ENCODE results near the gene OR2G2. TPM values are rescaled to one million over a fixed set of nuclear protein-coding genes. Genes with fewer than 3 reads are reported as not detected.

OR2G2 gene
- not detected for total RNA-seq
- long read RNA-seq = 0 reads

- no peak for DNase-seq (ENCODE audit: low spot score)
Measured at GRCh38 chr1:247588060-247588459, at the start of gene OR2G2. Gene OR2G2, plus strand, starts transcription at chr1:247588360. Its CDS starts 0 bp downstream, at chr1:247588360.

GRCh38 chr1:247538561-247538960 is 49.6 kb upstream of the OR2G2 start:
- DNase-seq (ENCODE audit: low spot score) = no peak

GRCh38 chr1:247539215-247539614 is 48.9 kb upstream of the OR2G2 start:
- DNase-seq (ENCODE audit: low spot score) = no peak

GRCh38 chr1:247540581-247540980 is 47.6 kb upstream of the OR2G2 start:
- DNase-seq (ENCODE audit: low spot score) = no peak

DNA sequence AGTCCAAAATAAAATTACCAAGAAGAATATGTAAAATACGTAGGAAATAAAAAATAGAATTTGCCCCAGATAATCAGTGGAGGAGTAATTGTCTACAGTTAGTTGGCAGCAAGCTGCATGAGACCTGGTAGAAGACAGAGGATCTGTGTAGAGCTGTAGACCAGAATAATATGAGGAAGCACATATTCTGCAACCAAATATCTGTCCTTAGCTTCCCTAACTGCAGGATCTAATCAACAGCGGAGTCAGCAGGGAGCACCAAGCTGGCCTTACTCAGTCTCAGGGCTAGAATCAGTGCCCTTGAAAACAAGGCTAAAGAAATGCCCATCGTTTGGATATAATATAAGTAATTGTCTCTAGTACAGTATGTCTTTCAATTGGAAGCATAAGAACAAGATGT is 45.3 kb upstream of the OR2G2 start:
- DNase-seq (ENCODE audit: low spot score) = no peak

- DNase-seq (ENCODE audit: low spot score) = no peak
Measured at GRCh38 chr1:247548092-247548491, 40.1 kb upstream of the OR2G2 start.

DNA sequence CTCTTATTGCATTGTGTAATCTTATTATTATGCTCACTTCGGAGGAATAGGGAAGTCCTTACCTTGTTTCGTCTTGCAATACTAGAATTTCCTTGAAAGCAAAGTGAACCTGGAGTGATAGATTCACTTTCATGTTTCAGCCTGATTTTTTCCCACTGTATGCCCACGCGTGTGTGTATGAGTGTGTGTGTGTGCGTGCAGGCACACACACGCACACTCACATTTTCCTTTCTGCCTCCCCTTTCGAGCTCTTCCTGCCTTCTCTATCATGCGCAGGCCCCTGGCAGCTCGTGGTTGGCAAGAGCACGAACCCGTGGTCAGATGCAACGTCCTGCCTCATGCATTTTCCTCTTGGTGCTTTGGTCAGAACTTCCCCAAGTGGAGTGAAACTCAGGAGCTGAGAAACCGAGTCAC is 39.4 kb upstream of the OR2G2 start, which contains the start of gene GCSAML:
TSS of gene GCSAML (plus strand) at position 366 of the 414 bp plus-strand sequence. CDS start 58 bp downstream, outside the sequence.
- no peak for DNase-seq (ENCODE audit: low spot score)

DNA sequence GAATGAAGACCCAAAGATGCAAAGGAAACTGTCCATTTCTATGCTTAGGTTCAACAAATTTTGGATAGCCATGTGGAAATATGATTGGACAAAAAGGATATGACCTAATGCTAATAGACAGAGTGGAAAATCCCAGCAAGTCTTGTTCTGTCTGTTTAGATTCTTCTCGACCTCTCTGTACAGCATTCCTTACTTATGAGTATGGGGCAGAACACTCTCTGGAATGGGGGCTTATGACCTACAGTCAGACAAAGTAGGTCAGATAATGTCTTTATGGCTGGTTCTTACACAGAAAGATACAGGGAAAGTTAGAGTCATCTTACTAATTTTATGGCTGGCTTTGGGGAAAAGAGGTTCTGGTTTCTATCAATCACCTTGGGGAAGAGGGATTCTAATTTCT is 36.4 kb upstream of the OR2G2 start:
- no peak for DNase-seq (ENCODE audit: low spot score)

GRCh38 chr1:247552231-247552630 is 35.9 kb upstream of the OR2G2 start:
- DNase-seq (ENCODE audit: low spot score) = no peak

DNA sequence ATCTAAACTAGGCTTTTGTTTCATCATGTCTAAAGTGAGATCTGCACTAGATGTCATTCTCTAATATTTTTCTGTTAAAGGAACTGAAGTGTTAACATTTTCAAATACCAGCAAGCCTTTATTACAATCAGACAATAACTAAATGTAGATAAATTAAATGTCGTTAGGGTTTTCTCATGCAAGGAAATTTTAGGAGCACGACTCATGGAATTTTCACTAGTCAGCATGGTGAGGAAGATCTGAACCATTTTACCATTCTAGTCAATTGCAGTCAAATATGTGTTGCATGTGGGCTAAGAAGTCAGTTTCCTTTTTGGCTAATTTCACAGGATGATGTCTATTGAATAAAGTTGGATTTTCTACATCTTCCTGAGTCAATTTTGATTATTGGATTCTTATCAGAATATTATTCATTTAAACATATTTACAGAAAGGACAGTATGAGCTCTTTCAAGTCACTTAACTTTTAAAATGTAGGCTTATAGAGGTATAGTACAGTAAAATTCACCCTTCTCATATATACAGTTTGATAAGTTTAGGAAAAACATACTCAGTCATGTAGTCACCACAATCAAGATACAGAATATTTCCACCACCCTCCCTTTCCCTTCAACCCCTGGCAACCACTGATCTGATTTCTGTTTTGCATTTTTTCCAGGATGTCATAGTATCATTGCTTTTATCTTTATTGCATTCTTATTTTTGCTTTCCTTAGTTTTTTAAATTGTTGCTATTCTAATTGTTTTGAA is 30.1 kb upstream of the OR2G2 start:
- no peak for DNase-seq (ENCODE audit: low spot score)

DNA sequence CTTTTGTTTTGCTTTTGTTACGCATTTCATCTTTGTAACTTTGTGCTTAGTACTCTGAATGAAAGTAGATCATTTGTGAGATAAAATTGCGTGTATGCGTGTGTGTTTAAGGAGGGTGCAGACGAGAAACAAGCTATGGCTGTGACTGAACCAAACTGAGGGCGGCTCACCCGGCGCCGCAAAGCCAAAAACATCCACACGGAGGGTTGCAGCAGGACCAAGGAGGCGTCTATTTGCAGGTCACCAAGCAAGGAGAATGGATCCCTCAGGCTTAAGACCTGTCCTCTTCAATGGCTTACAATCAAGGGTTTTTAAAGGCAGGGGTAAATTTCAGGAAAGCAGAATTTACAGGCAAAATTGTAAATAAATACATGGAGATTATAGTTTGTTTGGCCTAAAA is 26.4 kb upstream of the OR2G2 start:
- DNase-seq (ENCODE audit: low spot score) = no peak

DNA sequence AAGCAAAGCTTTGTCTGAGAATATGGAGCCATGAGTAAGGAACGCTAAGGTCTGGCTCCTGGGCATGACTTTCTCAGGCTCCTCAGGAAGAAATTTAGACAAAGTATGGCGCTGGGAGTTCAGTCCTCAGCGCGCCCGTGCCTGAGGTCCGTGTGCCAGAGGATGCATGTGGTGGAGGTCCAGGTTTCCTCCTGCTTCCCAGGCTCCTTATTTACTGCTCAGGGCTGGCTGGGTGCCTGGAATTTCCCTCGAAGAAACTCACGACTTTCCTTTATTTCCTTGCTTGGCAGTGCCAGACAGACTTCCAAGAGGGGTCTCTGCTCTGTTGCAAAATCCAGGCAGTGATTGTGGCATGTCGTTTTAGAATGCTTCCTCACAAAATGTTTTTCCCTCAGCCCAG is 26.0 kb upstream of the OR2G2 start:
- DNase-seq (ENCODE audit: low spot score) = no peak

GRCh38 chr1:247574236-247574635 is 13.9 kb upstream of the OR2G2 start:
- DNase-seq (ENCODE audit: low spot score) = no peak

DNA sequence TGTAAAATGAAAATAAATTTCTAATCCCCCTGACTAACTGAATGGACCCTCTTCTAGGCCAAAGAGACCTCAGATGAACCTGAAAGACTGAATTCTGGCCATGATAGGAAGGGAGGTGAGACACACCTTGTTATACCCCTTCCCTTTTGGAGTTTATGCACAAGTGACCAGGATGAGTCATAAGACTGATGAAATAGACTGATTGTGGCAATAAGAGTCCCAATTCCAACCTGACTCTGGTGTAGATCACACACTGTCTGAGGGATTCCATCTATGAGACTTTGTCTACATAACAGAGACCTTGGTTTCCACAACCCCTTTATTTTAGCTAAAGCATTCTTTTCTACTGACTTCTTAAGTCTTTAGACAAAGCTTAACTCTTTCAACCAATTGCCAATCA is 13.5 kb upstream of the OR2G2 start:
- no peak for DNase-seq (ENCODE audit: low spot score)

DNA sequence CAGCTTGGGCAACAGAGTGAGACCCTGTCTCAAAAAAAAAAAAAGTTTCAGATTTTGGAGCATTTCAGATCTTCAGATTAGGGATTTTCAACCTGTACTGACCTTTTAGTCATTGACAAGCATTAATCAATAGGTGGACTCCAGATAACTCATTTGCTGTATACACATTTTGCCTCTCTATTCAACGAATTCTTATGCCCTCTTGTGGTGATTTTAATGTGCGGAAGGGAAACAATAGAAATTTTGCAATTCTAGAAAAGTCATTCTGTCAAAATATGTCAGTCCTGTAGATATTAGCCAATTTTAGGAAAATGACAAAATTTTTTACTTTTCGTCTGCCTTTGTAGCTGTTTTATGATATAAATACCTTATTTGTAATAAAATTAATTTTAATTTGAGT is 11.6 kb upstream of the OR2G2 start:
- DNase-seq (ENCODE audit: low spot score) = no peak

- DNase-seq (ENCODE audit: low spot score) = no peak
Measured at GRCh38 chr1:247578946-247579460, 9.2 kb upstream of the OR2G2 start.

- no peak for DNase-seq (ENCODE audit: low spot score)
Measured at GRCh38 chr1:247605286-247605685, 17.1 kb downstream of the OR2G2 start, which contains the start of gene OR2G3. Gene OR2G3, plus strand, starts transcription at chr1:247605586. Its CDS starts 0 bp downstream, at chr1:247605586.

DNA sequence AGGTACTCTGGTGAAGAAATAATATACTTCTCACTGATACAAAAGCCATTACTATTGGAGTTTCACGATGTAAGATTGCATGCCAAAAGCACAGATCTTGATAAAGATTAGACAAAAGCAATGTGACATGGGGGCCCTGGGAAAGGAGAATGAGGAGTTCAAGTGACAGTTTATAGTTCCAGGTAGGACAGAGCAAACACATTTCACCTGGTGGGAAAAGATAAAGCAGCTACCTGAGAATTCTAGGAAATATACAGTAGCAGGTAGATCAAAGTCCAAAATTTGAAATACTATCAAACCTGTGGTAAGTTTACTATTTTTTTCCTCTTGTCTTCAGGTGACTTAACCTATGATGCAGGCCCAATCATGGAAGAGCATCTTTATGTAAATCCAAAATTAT is 25.2 kb downstream of the OR2G2 start:
- DNase-seq (ENCODE audit: low spot score) = no peak

DNA sequence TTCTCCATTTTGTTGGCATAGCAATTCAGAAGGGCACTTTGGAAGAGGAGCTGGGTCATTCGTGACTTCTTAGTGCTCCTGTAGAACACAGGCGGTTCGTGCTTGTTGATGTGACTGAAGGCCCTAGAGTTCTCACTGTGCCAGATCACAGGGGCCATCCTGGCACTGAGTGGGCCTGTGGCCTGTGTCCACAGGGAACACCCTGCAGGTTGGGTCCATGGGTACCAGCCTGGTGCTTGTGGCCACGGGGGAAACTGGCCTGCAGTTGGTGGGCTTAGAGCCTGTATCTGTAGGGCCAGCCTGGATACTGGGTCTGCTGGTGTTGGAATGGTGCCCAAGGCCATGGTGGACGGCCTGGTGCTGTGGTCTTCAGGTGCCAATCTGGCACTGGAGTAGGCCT is 26.5 kb downstream of the OR2G2 start:
- no peak for DNase-seq (ENCODE audit: low spot score)

DNA sequence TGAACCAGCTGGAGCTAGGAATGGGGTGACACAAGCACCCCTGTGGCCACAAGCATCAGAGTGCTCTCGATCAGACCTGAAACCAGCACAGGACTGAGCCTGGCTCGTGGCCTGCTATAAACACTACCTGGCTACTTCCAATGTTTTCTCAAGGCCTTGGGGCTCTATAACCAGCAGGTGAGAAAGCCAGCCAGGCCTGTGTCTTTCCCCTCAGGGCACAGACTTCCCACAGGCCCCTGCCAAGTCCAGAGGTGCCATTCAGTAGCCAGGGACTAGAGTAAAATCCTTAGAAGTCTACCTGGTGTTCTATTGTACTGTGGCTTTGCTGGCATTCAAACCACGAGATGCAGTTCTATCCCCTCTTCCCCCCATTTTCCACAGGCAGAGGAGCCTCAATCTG is 39.8 kb downstream of the OR2G2 start:
- DNase-seq (ENCODE audit: low spot score) = no peak

DNA sequence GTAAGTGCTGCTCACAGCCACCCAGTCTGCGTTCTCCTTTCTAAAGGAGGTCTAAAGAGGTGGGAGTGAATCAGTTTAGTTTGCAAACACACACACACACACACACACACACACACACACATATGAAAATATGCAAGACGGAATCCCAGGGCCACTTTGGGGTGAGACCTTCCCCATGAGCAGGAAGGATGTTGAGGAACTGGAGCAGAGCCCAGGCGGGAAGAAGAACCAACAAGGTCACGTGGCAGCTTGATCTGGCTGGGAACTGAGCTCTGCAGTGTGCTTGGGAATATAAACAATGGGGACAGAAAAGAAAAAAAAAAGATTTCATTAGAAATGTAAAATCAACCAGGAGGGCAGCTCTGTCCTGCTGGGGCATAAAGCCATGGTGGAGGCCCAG is 49.9 kb downstream of the OR2G2 start:
- DNase-seq (ENCODE audit: low spot score) = no peak

DNA sequence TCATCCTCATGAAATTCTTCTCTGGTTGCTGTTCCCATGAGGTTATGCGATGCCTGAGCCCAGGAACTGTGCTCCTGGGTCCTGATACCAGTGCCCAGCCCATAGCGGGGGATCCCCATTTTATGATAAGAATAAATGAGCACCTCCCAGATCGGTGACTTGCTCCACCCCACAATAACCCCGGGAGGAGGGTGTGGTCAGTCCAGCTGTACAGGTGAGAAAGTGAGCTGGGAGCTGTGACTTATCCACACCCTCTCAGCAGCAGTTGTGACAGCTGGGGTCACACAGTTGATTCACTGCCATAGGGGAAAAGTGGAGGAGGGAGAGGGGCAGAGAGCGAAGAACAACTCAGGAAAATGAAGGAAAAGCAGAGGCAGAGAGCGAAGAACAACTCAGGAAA is 50.6 kb downstream of the OR2G2 start:
- no peak for DNase-seq (ENCODE audit: low spot score)

Data from mesenteric fat pad (tissue), 1 donor.